Smooth muscle cell (in vitro differentiated cells): ENCODE data around the gene DARS1. TPM values are rescaled to one million over a fixed set of nuclear protein-coding genes. Genes with fewer than 3 reads are reported as not detected.

ENCODE experiments used
- DNase-seq: peaks from one replicate; lab custom pipeline; 2025; ENCODE audit not compliant: unreplicated experiment; lab: John Stamatoyannopoulos, UW
- H2AFZ ChIP-seq: fragments of 200-600 bp; sonication (generic); 2 replicates; pipeline ENCODE4 v1.6.0; 2016; ENCODE audit warnings: antibody characterized with exemption, low read depth, mild to moderate bottlenecking
- H3F3A ChIP-seq: fragments of 200-600 bp; sonication (generic); 2 replicates; pipeline ENCODE4 v1.6.0; 2017; ENCODE audit warnings: antibody characterized with exemption, low read depth
- H3K27ac ChIP-seq: fragments of 200-600 bp; sonication (generic); 2 replicates; pipeline ENCODE4 v1.5.1; 2016; ENCODE audit warnings: low read depth, mild to moderate bottlenecking
- H3K27me3 ChIP-seq: fragments of 200-600 bp; sonication (generic); 2 replicates; pipeline ENCODE4 v1.6.1; 2016; ENCODE audit warnings: low read depth, mild to moderate bottlenecking
- H3K36me3 ChIP-seq: fragments of 200-600 bp; sonication (generic); 2 replicates; pipeline ENCODE4 v1.5.1; 2016; ENCODE audit warnings: low read depth
- H3K4me1 ChIP-seq: fragments of 200-600 bp; sonication (generic); 2 replicates; pipeline ENCODE4 v1.5.1; 2016; ENCODE audit warnings: low read depth
- H3K4me2 ChIP-seq: fragments of 200-600 bp; sonication (generic); 2 replicates; pipeline ENCODE4 v1.6.0; 2016; ENCODE audit warnings: mild to moderate bottlenecking
- H3K4me3 ChIP-seq: fragments of 200-600 bp; sonication (generic); 2 replicates; pipeline ENCODE4 v1.5.1; 2016; ENCODE audit warnings: mild to moderate bottlenecking
- H3K79me2 ChIP-seq: fragments of 200-600 bp; sonication (generic); 2 replicates; pipeline ENCODE4 v1.6.0; 2016; ENCODE audit warnings: low read depth, mild to moderate bottlenecking
- H3K9ac ChIP-seq: fragments of 200-600 bp; sonication (generic); 2 replicates; pipeline ENCODE4 v1.6.0; 2016; ENCODE audit warnings: low read depth
- H3K9me3 ChIP-seq: fragments of 200-600 bp; sonication (generic); replicated peaks from 2 replicates; pipeline ENCODE4 v1.5.1; 2016; ENCODE audit warnings: low read depth
- H4K20me1 ChIP-seq: fragments of 200-600 bp; sonication (generic); 2 replicates; pipeline ENCODE4 v1.6.0; 2016; ENCODE audit warnings: low read depth
- CTCF ChIP-seq: fragments of 200-600 bp; sonication (generic); IDR thresholded peaks from 2 replicates; pipeline ENCODE4 v1.5.1; 2017; ENCODE audit warnings: borderline replicate concordance, mild to moderate bottlenecking, antibody characterized with exemption; ENCODE audit not compliant: insufficient read depth, poor library complexity, severe bottlenecking
- WGBS: methylation state at CpG from one replicate; pipeline ENCODE4 v1.1.7; 2016; ENCODE audit warnings: low lambda C conversion rate; 5-methylcytosine and 5-hydroxymethylcytosine counted together
- polyA plus RNA-seq: library from polyadenylated mRNA; unstranded; fragments of >200 nt; fragmentation: Nextera tagmentation; extraction: Ambion mirVana; gene quantifications from 2 replicates; pipeline ENCODE4 v1.2.1, GENCODE V29; 2016
- total RNA-seq: library from RNA; depleted of rRNA; stranded (reverse); fragments of >200 nt; gene quantifications from 2 replicates; pipeline ENCODE4 v1.2.3, GENCODE V29; 2014

Gene DARS1
- total and polyA plus RNA-seq, 2 experiments from 2014 or later = 110 to 121 TPM

- no peak for DNase-seq
- Histone ChIP-seq H3K79me2 (no peaks in the 10 kb centered on the region), H3K9me3 (no peaks in the 10 kb centered on the region), H3K27ac (no peak overlapping the region), H3K36me3 (no peaks in the 10 kb centered on the region), H3K4me1 (no peaks in the 10 kb centered on the region), H2AFZ (no peak overlapping the region), H3F3A (no peaks in the 10 kb centered on the region), H4K20me1 (no peaks in the 10 kb centered on the region), H3K9ac (no peak overlapping the region), H3K27me3 (no peaks in the 10 kb centered on the region), H3K4me2 (no peak overlapping the region), H3K4me3 (no peak overlapping the region)
- 94% methylated on average over 2 of the region's 2 CpGs for WGBS
- no peak for TF ChIP-seq CTCF
These were observed 26.9 kb upstream of the DARS1 start for GRCh38 chr2:136012315-136012714.

GRCh38 chr2:136010126-136010525 is 24.7 kb upstream of the DARS1 start:
- no peaks in the 10 kb centered on the region for H3K79me2 ChIP-seq
- no peaks in the 10 kb centered on the region for H3K9me3 ChIP-seq
- no peak overlapping the region for H2AFZ ChIP-seq
- H3K4me1 ChIP-seq = peaks cover 4% of the 10 kb centered on the region
- H3K4me2 ChIP-seq = no peak overlapping the region
- H3K4me3 ChIP-seq = no peak overlapping the region
- no peaks in the 10 kb centered on the region for H3K36me3 ChIP-seq
- 65% methylated on average over 2 of the region's 2 CpGs for WGBS
- no peaks in the 10 kb centered on the region for H3K27me3 ChIP-seq
- no peak for DNase-seq
- no peaks in the 10 kb centered on the region for H4K20me1 ChIP-seq
- no peak overlapping the region for H3K27ac ChIP-seq
- TF ChIP-seq CTCF = no peak
- H3K9ac ChIP-seq = no peak overlapping the region
- H3F3A ChIP-seq = no peaks in the 10 kb centered on the region

- no peaks in the 10 kb centered on the region for H3K9me3 ChIP-seq
- no peaks in the 10 kb centered on the region for H3K27me3 ChIP-seq
- H2AFZ ChIP-seq = no peak overlapping the region
- H3K27ac ChIP-seq = no peak overlapping the region
- H4K20me1 ChIP-seq = no peaks in the 10 kb centered on the region
- no peaks in the 10 kb centered on the region for H3K36me3 ChIP-seq
- H3K9ac ChIP-seq = no peak overlapping the region
- no peak overlapping the region for H3K4me3 ChIP-seq
- no peaks in the 10 kb centered on the region for H3K79me2 ChIP-seq
- H3K4me2 ChIP-seq = no peak overlapping the region
- WGBS = 94% methylated on average over 9 of the region's 9 CpGs
- no peak for TF ChIP-seq CTCF
- no peak for DNase-seq
- H3F3A ChIP-seq = no peaks in the 10 kb centered on the region
- peaks cover 4% of the 10 kb centered on the region for H3K4me1 ChIP-seq
These were observed 22.9 kb upstream of the DARS1 start for GRCh38 chr2:136008205-136008865.

GRCh38 chr2:136006658-136007057 is 21.2 kb upstream of the DARS1 start:
- no peaks in the 10 kb centered on the region for H3K27me3 ChIP-seq
- no peak overlapping the region for H3K4me2 ChIP-seq
- H3K79me2 ChIP-seq = no peaks in the 10 kb centered on the region
- DNase-seq = no peak
- H3K27ac ChIP-seq = no peak overlapping the region
- H3F3A ChIP-seq = no peaks in the 10 kb centered on the region
- no peaks in the 10 kb centered on the region for H3K36me3 ChIP-seq
- H2AFZ ChIP-seq = no peak overlapping the region
- H3K4me1 ChIP-seq = peaks cover 4% of the 10 kb centered on the region
- WGBS = 38% methylated on average over 3 of the region's 3 CpGs
- no peak for TF ChIP-seq CTCF
- H3K9ac ChIP-seq = no peak overlapping the region
- H3K9me3 ChIP-seq = no peaks in the 10 kb centered on the region
- H4K20me1 ChIP-seq = no peaks in the 10 kb centered on the region
- no peak overlapping the region for H3K4me3 ChIP-seq
